ENCODE results near the gene FOXP4.

- TF ChIP-seq CTCF (conservative IDR thresholded peaks at IDR 0.05; ENCODE audit: low read length) (no peak), EZH2phosphoT487 (IDR thresholded peaks at IDR 0.05; ENCODE audit: borderline replicate concordance, low read depth, low read length) (no peak)
Measured at GRCh38 chr6:41638002-41638934, 92.1 kb downstream of the FOXP4 start, which contains the start of gene MDFI.

Data from OCI-LY7 (cell line).